Endothelial cell of umbilical vein (primary cell): Measurements from ENCODE around the gene RAB43. TPM values are rescaled to one million over a fixed set of nuclear protein-coding genes. Genes with fewer than 3 reads are reported as not detected.

Experiments used
- BruUV-seq: library from RNA; stranded (reverse); fragments of 400-500 nt; replicated peaks from 2 replicates; lab custom pipeline; 2021; lab: Mats Ljungman, UMichigan
- CTCF ChIA-PET: fragments of 300-600, 350-600 bp; sonication (Branson Sonifier 250); formaldehyde crosslinking; loops from one replicate; lab custom pipeline; 2021; ENCODE audit warnings: antibody characterized with exemption, inconsistent platforms; lab: Charles Lee
- POLR2A ChIA-PET: fragments of 300-600, 350-600 bp; sonication (Branson Sonifier 250); formaldehyde crosslinking; loops from one replicate; lab custom pipeline; 2021; ENCODE audit warnings: antibody characterized with exemption, inconsistent platforms; lab: Charles Lee
- DNase-seq: peaks from one replicate; pipeline ENCODE4 v3.0.0-alpha.2; 2011; ENCODE audit warnings: low read depth, low spot score
- FAIRE-seq: peaks from 2 replicates; lab custom pipeline; 2011; peaks lifted over from hg19 to GRCh38; lab: Jason Lieb, UNC
- H2AFZ ChIP-seq: 2 replicates; pipeline ENCODE4 v1.6.0; 2012; ENCODE audit warnings: low read depth, low read length, control low read depth, inconsistent platforms
- H3K27ac ChIP-seq: 2 replicates; pipeline ENCODE4 v1.5.1; 2011; ENCODE audit warnings: low read depth, mild to moderate bottlenecking, control low read depth, low read length, moderate library complexity; ENCODE audit not compliant: insufficient read depth
- H3K27me3 ChIP-seq, 2 experiments: 2 replicates each; pipeline versions ENCODE4 v1.6.0 to v1.6.1; 2011; ENCODE audit warnings: low read length in 2 of 2, mixed read lengths in 1 of 2; ENCODE audit not compliant: control insufficient read depth in 2 of 2, insufficient read depth in 2 of 2
- H3K36me3 ChIP-seq, 2 experiments: 2 replicates in 1 of 2; 3 replicates in 1 of 2; pipeline ENCODE4 v1.5.1; 2011; ENCODE audit warnings: low read length in 2 of 2, mild to moderate bottlenecking in 1 of 2, moderate library complexity in 1 of 2; ENCODE audit not compliant: control insufficient read depth in 2 of 2, insufficient read depth in 2 of 2; ENCODE audit errors: extremely low read depth in 1 of 2
- H3K4me1 ChIP-seq: 3 replicates; pipeline ENCODE4 v1.5.1; 2011; ENCODE audit warnings: mild to moderate bottlenecking, low read length; ENCODE audit not compliant: control insufficient read depth, insufficient read depth; ENCODE audit errors: extremely low read depth
- H3K4me2 ChIP-seq: 2 replicates; pipeline ENCODE4 v1.6.1; 2011; ENCODE audit warnings: low read length, control low read depth, mixed read lengths; ENCODE audit not compliant: insufficient read depth
- H3K4me3 ChIP-seq, 3 experiments: fragments of 200-600 bp in 1 of 3; sonication (generic), shearing (Covaris generic) in 1 of 3; replicated peaks in 1 of 3; 2 replicates each; pipeline ENCODE4 v1.5.1; 2011 to 2016; ENCODE audit warnings: control low read depth in 3 of 3, low read length in 3 of 3, mild to moderate bottlenecking in 2 of 3, inconsistent platforms in 1 of 3, low read depth in 1 of 3, moderate library complexity in 1 of 3; ENCODE audit not compliant: insufficient read depth in 1 of 3
- H3K79me2 ChIP-seq: 2 replicates; pipeline ENCODE4 v1.6.0; 2012; ENCODE audit warnings: low read length, inconsistent platforms; ENCODE audit not compliant: control insufficient read depth, insufficient read depth
- H3K9ac ChIP-seq: replicated peaks from 2 replicates; pipeline ENCODE3; 2011; ENCODE audit warnings: low read length, control low read depth; ENCODE audit not compliant: insufficient read depth; ENCODE audit errors: extremely low read depth
- H3K9me1 ChIP-seq: replicated peaks from 3 replicates; pipeline ENCODE4 v1.6.0; 2011; ENCODE audit warnings: mild to moderate bottlenecking, low read length; ENCODE audit not compliant: control insufficient read depth, insufficient read depth; ENCODE audit errors: extremely low read depth
- H3K9me3 ChIP-seq: replicated peaks from 2 replicates; pipeline ENCODE4 v1.5.1; 2012; ENCODE audit warnings: low read length, inconsistent platforms; ENCODE audit not compliant: control insufficient read depth, insufficient read depth
- H4K20me1 ChIP-seq: replicated peaks from 2 replicates; pipeline ENCODE3; 2011; ENCODE audit warnings: mild to moderate bottlenecking, low read length; ENCODE audit not compliant: control insufficient read depth, insufficient read depth; ENCODE audit errors: extremely low read depth
- EZH2 ChIP-seq: IDR thresholded peaks from 2 replicates; pipeline ENCODE4 v1.6.1; 2012; ENCODE audit warnings: borderline replicate concordance, low read depth, mild to moderate bottlenecking, moderate library complexity, low read length, inconsistent platforms; ENCODE audit not compliant: severe bottlenecking
- FOS ChIP-seq: IDR thresholded peaks from 2 replicates; pipeline ENCODE4 v1.6.1; 2011; ENCODE audit warnings: mild to moderate bottlenecking, low read length, moderate library complexity, borderline replicate concordance; ENCODE audit not compliant: insufficient read depth
- GATA2 ChIP-seq: IDR thresholded peaks from 2 replicates; pipeline ENCODE4 v1.7.0; 2011; ENCODE audit warnings: low read depth, mild to moderate bottlenecking, moderate library complexity, mixed read lengths, low read length; ENCODE audit not compliant: insufficient read length, insufficient read depth
- JUN ChIP-seq: IDR thresholded peaks from 2 replicates; pipeline ENCODE4 v1.6.1; 2011; ENCODE audit warnings: borderline replicate concordance, low read depth; ENCODE audit not compliant: insufficient read length, insufficient read depth
- MYC ChIP-seq: IDR thresholded peaks from one replicate; pipeline ENCODE4 v1.6.1; 2011; ENCODE audit warnings: mild to moderate bottlenecking, low read depth, low read length
- POLR2A ChIP-seq: IDR thresholded peaks from 2 replicates; pipeline ENCODE4 v1.6.1; 2012; ENCODE audit warnings: low read depth, mild to moderate bottlenecking, control low read depth, low read length
- POLR2AphosphoS5 ChIP-seq: IDR thresholded peaks from 2 replicates; pipeline ENCODE4 v1.6.1; 2012; ENCODE audit warnings: low read depth, mild to moderate bottlenecking, control low read depth, low read length, moderate library complexity; ENCODE audit not compliant: insufficient read depth
- dilution Hi-C: fragments of 300-500 bp; cut with MboI; formaldehyde crosslinking; loops from one replicate; pipeline ENCODE4 v1.15.0; 2019; ENCODE audit warnings: low sequenced_read_pairs; ENCODE audit not compliant: extremely low pct_ligation_motif_present
- intact Hi-C: fragments of 100-400 bp; cut with micrococcal nuclease; formaldehyde crosslinking; loops from one replicate; pipeline ENCODE4 v1.10.0; 2022
- polyA plus RNA-seq, 4 experiments: library from polyadenylated mRNA; depleted of rRNA in 3 of 4; stranded (reverse) in 3 of 4; unstranded in 1 of 4; fragments of >200 nt; gene quantifications; 2 replicates each; pipeline versions ENCODE4 v1.2.1 to v1.2.3, GENCODE V29; 2011 to 2012; ENCODE audit warnings: missing spikeins in 1 of 4
- total RNA-seq: library from RNA; stranded (reverse); gene quantifications from 2 replicates; pipeline ENCODE4 v1.2.3, GENCODE V29; 2021
- TF ChIP-seq, protein P1 (sequence below): IDR thresholded peaks from 2 replicates; pipeline ENCODE4 v1.6.1; 2011; ENCODE audit not compliant: insufficient read depth, insufficient read length
- TF ChIP-seq, protein P2 (sequence below), 2 donors: IDR thresholded peaks; 1 replicate in 1 of 2; 2 replicates in 1 of 2; pipeline ENCODE4 v1.5.1; 2011; ENCODE audit warnings: low read length in 2 of 2, mild to moderate bottlenecking in 2 of 2, moderate library complexity in 2 of 2, control low read depth in 1 of 2, inconsistent platforms in 1 of 2, low read depth in 1 of 2; ENCODE audit not compliant: insufficient read depth in 1 of 2; ENCODE audit errors: extremely low read depth in 1 of 2

The RAB43 gene
- total and polyA plus RNA-seq, 2 donors (not counting 3 experiments of a cell fraction or from before 2014, with no cell fraction given), result 18.5 to 31.5 TPM

DNA sequence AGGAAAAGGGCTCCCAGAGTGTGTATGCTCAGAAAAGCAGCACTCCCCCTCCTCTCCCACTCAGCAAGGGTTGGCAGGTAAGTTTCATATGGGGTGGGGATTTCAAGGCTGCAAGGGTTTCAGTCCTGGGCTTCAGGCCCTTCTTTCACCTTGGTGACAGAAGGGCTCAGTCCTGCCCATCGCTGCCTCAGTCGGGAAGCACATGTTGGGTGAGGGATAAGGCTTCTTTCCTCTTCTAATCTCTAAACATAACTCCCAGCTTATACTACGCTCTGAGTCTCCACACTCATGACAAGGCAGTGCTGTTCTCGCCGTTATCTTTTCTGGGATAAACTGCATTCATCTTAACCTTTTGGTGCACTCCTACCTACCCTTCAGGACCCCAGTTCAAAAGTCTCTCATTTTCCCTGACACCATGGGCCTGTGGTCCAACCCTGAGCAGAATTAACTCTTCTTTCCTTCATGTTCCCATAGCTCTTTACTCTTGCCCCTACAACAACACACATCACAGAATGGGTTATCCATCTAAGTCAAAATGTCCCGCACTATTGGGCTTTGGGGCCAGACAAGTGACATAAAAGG is 17.0 kb downstream of the RAB43 start:
- Histone ChIP-seq H3K9ac (no peak overlapping the region), H3K36me3 (peaks cover 0 to 15% of the 10 kb centered on the region in 2 experiments), H3K4me3 (no peak overlapping the region), H4K20me1 (peaks cover 2% of the 10 kb centered on the region), H2AFZ (no peak overlapping the region), H3K9me1 (no peaks in the 10 kb centered on the region), H3K27ac (no peak overlapping the region), H3K4me2 (no peak overlapping the region), H3K4me1 (no peaks in the 10 kb centered on the region), H3K27me3 (no peaks in the 10 kb centered on the region), H3K79me2 (peaks cover 3% of the 10 kb centered on the region), H3K9me3 (no peaks in the 10 kb centered on the region)
- intact Hi-C loops, result no loop called here
- ChIA-PET POLR2A (no interaction called here), CTCF (interaction anchor here (1.2 kb wide), 1 partner anchor 51 kb away, joined by 7 read pairs; no protein-coding TSS in a partner anchor)
- DNase-seq, result no peak
- no TSS peak for BruUV-seq
- FAIRE-seq, result no peak
- dilution Hi-C loops, result loop anchor here (25.0 kb wide), 1 partner anchor 192 kb away; no protein-coding TSS in a partner anchor
- TF ChIP-seq, protein P1, sequence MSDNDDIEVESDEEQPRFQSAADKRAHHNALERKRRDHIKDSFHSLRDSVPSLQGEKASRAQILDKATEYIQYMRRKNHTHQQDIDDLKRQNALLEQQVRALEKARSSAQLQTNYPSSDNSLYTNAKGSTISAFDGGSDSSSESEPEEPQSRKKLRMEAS, result no peak
- TF ChIP-seq, protein P2, sequence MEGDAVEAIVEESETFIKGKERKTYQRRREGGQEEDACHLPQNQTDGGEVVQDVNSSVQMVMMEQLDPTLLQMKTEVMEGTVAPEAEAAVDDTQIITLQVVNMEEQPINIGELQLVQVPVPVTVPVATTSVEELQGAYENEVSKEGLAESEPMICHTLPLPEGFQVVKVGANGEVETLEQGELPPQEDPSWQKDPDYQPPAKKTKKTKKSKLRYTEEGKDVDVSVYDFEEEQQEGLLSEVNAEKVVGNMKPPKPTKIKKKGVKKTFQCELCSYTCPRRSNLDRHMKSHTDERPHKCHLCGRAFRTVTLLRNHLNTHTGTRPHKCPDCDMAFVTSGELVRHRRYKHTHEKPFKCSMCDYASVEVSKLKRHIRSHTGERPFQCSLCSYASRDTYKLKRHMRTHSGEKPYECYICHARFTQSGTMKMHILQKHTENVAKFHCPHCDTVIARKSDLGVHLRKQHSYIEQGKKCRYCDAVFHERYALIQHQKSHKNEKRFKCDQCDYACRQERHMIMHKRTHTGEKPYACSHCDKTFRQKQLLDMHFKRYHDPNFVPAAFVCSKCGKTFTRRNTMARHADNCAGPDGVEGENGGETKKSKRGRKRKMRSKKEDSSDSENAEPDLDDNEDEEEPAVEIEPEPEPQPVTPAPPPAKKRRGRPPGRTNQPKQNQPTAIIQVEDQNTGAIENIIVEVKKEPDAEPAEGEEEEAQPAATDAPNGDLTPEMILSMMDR (IDR thresholded peaks at IDR 0.05; ENCODE audit: extremely low read depth in 1 of 2, insufficient read depth in 1 of 2, low read depth in 1 of 2, low read length in 2 of 2), result no peak
- TF ChIP-seq FOS (no peak), EZH2 (no peak), GATA2 (no peak), POLR2AphosphoS5 (no peak), MYC (no peak), JUN (no peak), POLR2A (no peak)
